T-helper 22 cell (primary cell): Measurements from ENCODE around the gene USP11.

Experiments used
- DNase-seq: peaks from one replicate; pipeline ENCODE4 v3.0.0-alpha.2; 2020; ENCODE audit warnings: low read depth

The USP11 gene

DNA sequence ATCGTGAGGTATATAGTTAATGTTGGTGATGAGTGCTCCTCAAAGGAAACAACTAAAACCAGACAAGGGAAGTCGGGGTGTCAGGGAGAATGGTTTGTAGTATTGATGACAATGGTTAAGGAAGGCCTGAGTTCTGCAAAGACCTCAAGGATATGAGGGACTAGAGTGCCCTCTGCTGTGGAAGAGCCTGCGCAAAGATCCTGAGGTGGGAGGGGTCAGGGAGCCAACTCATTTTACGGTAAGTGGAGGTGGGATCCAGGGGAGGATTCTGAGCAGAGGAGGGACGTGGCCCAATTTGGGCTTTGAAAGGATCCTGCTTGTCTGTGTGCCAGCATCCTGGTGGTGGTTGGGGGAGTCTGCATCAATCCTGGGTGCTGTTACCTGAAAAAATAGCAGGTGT lies 27.8 kb upstream of the USP11 start:
- no peak for DNase-seq

- no peak for DNase-seq
Observed at GRCh38 chrX:47206316-47206715, 26.5 kb upstream of the USP11 start.

DNA sequence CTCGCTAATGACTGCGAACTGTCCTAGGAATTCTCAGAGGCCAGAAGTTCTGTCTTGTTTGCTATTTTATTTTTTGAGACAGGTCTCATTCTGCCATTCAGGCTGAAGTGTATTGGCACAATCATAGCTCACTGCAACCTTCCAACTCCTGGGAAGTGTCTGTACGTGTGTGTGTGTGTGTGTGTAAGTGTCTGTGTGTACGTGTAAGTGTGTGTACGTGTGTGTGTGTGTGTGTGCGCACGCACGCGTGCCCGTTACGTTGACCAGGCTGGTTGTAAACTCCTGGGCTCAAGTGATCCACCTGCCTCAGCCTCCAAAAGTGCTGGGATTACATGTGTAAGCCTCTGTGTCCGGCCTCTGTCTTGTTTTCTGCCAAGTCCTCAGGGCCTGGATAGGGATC lies 24.7 kb upstream of the USP11 start:
- DNase-seq: no peak

DNA sequence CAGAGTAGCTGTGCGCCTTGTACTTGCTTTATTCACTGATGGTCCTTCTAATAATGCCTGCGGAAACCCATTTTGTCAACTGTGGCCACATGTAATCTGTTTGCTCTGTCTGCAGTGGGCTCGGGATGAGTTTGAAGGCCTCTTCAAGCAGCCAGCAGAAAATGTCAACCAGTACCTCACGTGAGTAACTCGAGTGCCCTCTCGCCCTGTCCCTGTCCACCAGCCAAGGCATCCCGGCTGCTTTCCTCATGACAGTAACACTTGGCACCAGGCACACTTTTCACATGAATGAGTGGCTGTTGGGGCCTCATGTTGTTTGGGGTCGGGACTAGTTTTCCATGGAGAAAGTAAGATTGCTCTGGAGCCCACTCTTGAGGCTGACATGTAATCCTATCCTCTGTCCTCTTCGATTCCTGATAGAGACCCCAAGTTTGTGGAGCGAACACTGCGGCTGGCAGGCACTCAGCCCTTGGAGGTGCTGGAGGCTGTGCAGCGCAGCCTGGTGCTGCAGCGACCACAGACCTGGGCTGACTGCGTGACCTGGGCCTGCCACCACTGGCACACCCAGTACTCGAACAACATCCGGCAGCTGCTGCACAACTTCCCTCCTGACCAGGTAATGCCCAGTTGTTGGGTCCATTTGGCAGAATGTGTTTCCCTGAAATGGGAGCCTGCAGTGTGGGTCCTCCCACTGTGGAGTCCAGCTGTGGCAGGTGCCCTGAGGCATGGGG lies 23.1 kb upstream of the USP11 start:
- DNase-seq: no peak

- DNase-seq: no peak
Observed at GRCh38 chrX:47210661-47211425, 22.0 kb upstream of the USP11 start.

DNA sequence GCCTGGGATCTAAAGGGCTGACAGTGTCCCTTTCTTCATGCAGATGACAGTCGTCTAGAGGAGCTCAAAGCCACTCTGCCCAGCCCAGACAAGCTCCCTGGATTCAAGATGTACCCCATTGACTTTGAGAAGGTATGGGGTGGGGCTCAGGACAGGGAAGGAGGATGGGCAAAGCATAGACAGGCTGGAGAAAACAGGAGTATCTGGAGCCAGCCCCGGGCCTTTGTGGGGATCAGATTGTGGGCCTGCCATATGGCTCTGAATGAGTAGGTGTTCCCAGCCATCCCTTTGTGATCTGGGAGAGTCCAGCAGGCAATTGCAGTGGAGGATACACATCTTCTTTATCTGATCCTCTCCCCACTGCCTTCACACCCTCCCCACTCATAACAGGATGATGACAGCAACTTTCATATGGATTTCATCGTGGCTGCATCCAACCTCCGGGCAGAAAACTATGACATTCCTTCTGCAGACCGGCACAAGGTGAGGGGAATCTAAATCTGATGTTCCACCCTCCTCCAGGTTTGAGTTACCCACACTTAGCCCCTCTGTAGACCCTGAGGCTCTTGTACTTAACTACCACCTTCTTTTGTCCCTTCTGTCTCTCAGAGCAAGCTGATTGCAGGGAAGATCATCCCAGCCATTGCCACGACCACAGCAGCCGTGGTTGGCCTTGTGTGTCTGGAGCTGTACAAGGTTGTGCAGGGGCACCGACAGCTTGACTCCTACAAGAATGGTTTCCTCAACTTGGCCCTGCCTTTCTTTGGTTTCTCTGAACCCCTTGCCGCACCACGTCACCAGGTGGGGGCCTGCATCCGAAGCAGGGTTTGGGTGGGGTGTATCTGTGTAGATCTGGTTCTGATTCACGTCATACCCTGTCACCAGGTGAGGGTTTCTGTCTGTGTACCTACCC lies 20.2 kb upstream of the USP11 start:
- DNase-seq: no peak

GRCh38 chrX:47214435-47215077 lies 18.3 kb upstream of the USP11 start:
- no peak for DNase-seq

DNA sequence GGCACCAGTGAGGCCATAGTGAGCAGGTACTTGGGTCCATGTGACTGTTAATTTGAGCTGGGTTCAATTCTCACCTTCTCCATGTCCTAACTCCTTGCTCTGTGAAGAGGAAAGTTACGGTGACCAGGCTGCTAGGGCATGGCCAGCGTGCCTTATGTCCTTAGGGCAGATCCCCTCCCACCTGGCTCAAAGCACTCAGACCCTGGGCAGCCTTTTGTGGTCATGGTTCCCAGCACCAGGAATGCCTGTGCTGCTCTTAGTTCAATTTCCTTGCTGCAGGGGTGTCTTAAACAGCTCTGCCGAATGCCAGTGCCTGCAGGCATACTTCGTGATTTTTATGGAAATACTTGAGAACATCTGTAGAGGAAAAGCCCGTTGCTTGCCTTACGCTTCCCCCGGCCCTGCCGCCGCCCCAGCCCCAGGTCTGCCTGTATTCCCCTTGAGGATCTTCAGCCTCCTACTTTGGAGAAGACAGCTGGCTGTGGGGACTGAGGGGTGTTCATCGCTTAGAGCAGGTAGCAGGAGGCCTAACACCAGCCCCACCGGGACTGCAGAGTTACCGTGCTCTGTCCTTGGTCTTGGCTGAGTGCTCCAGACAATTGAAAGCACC lies 17.4 kb upstream of the USP11 start:
- DNase-seq: no peak

DNA sequence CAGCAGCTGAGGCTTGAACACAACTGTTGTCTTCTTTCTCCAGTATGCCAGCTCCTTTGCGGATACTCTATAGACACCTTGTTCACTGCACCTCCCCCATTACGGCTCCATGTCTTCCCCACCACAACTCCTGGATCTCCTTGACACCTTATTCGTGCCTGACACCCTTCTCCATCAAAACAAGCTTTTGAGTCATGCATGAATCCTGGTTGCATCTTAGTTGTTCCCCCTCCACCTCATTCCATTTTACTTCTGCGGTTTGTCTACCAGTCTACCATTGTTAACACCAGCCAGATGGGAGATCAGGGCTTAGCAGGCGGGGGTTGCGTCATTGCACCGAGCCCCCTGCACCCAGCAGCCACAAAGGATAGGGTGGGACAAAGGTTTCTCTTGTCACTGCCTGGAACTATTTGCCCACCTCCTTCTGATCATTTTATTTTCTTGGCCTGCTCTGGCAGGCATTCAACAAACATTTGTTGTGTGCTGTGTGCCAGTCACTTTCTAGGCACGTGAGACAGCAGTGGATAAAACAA lies 16.4 kb upstream of the USP11 start:
- DNase-seq: no peak

DNA sequence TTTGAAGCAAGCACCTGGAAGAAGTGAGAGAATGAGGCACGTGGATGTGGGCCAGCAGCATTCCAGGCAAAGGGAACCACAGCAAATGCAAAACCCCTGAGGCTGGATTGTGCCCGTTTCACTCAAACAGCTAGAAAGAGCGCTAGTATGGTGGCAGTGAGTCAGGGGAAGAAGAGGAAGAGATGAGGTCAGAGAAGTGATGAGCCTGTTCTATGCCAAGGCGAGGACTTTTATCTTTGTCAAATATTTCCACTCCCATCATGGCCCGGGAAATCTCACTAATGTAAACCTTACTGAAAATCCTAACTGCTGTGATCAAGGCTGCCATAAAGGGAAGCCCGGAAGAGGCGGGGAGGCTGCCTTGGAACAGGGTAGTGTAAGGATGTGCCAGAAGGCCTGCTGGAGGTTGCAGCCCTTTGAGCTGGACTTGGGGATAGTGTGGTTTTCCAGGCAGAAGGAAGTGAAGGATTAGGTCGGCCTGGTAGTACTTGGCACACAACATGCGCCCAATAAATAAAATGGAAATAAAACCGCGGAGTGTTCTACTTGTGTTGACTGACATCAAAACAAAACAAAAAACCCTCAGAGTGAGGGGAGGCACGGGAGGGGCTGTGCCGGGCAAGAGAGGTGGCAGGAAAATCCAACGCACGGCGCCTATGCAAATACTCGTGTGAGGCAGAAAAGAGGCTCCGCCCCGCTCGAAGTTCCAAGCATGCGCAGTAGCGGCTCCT lies 15.5 kb upstream of the USP11 start:
- peak; percentile 10 for DNase-seq

DNA sequence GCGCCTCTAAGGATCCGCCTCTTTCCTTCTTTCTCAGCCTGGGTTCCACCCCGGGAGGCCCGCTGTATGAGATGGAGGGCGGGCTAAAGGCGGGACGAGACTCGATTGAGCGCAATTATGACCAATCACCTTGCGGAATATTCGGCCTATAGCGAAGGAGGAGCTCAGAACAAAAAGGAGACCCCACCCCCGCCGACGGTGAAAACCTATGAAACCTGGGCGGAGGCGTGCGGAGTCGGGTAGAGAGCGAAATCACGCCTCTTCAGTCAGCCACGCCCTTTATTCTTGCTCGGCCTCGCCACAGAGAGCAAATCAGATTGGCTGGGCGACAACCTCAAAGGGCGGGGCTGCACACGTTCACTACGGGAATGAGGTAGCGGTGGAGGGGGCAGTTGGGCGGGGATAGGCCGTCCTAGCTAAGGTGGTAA lies 14.9 kb upstream of the USP11 start:
- DNase-seq: peak; percentile 99

DNA sequence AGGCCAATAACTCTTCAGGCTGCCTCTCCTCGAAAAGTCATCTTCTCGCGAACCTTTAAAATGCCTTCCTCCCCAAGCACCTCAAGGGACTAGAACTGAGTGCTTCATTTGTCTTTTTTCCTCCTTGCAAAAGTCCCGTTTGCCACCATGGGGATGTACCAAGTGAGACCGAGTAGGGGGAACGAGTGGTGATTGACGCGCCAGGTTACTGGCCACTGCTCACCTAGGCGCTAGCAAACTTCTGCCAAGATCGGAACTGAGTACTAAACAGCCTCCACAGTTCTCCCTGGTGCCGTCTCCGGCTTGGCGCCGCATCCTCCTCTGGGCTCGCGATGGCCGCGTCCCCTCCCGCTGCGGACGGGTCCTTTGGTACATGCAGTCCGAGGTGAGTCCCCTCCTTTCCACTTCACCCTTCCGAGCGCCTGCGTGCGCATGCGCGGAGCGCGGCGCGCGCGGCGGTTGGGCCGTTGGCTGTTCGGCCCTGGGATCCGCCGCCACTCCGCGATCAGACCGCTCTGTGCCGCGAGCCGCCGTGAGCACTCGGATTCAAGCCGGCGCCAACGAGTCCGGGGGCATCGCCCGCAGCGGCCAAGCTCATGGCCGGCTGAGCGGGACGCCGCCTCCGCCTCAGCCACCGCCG lies 14.4 kb upstream of the USP11 start, which contains the start of gene CDK16:
CDK16 (plus strand) TSS at position 402 of the 640 bp plus-strand sequence. CDS start 4,877 bp downstream, outside the sequence.
- DNase-seq: peak; percentile 70

DNA sequence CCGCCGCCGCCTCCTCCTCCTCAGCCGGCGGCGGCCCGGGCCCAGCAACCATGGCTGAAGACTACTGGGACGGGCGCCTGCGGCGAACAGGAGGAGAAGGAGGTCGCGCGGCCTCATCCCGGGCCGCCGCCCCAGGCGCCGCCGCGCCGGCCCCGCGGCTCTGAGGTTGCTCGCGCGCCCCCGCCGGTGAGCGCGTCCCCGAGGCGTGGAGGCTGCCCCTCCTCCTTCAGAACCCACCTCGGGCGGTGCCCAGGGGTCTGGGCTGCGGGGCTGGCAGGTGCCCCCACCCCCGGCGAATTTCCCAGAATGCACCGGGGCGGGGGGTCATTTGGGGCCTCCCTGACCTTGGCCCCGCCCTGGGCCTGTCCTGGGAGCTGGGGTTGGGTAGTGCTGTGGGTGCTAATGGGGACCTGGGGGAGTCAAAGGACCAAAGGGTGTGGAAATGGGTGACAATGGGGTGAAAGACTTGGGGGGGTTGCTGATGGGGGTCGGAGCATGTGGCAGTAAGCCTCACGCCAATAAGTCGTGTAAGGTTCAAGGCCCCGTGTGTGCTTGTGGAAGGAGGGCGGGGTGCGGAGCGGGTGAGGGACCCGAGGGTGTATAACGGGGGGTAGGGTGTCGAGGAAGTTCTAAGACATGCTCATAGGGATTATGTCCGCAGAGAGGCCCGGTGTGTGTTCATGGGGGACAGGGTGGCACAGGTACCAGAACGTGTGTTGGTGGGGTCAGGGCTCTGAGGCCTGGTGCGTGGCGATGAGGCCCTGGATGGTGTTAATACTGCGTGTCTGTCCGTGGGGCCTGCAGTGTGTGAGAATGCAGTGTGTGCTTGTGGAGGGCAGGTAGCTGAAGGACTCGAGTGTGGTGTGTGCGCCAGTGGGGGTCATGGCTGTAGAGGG lies 13.6 kb upstream of the USP11 start:
- DNase-seq: peak; percentile 43

GRCh38 chrX:47221756-47222155 lies 11.1 kb upstream of the USP11 start:
- DNase-seq: no peak

DNA sequence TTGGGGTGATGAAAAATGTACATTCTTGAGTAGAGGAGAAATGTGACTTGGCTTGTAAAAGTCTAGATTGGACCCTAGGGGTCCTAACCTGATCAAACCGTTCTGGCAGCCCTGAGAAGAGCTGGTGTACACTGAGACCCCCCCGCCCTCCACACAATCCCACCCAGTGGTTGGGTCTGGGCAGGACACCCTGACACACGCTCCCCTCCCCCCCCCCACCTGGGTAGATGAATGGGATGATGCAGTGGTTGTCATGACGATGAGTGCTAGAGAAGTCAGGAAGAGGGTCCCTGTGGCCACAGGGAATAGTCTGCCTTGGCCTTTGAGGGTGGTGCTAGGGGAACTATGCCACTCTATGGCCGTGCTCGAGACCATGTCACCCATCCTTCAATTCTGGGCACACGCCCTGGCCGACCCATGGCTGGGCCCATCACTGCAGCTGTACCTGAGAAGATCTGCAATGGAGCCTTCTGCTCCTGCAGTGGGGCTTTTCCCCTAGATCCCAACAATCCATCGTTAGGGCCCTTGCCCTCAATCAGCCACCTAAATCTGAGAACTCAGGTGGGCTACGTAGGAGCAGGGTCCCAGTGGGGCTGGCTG lies 10.0 kb upstream of the USP11 start:
- DNase-seq: no peak

DNA sequence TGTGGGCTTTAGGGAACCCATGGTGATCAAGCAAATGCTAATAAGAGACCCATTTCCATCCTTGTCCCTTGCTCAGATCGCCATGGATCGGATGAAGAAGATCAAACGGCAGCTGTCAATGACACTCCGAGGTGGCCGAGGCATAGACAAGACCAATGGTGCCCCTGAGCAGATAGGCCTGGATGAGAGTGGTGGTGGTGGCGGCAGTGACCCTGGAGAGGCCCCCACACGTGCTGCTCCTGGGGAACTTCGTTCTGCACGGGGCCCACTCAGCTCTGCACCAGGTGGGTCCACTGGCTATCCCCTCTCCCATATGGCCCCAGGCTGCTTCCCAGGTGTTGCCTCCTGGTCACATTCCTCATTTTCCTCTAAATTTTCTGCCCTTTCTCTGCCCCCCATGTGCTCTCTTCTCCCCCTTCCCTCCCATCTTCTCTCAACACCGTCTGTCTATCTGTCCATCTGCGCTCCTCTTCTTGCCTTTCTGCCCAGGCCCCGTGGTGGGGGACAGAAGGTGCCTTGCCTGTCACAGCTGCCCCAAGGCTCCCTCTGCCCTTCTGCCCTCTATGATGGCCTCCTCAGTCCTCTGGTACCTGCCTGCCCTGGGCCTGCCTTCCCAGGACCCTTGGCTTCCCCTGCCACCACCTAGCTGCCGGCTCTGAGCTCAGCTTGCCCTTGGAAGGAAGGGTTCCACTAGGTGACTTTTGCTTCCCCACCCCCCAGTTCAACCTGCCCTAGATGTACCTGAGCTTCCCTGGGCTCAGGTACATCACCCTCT lies 9.1 kb upstream of the USP11 start:
- no peak for DNase-seq

DNA sequence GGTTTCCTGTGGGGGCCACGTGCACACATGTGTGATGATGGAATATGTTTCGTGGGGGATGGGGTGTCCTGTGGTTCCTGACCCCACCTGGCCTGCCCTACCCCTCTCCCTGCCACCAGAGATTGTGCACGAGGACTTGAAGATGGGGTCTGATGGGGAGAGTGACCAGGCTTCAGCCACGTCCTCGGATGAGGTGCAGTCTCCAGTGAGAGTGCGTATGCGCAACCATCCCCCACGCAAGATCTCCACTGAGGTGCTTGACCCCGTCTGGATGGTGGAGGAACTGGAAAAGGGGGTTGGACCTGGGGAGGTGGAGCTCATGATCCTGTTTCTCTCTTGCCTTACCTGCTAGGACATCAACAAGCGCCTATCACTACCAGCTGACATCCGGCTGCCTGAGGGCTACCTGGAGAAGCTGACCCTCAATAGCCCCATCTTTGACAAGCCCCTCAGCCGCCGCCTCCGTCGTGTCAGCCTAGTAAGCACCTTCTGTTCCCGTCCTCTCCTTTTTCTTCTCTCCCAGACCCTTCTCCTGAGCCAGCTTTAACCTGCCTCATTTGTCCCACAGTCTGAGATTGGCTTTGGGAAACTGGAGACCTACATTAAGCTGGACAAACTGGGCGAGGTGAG lies 8.4 kb upstream of the USP11 start:
- DNase-seq: no peak
